ENCODE data around the gene TXNDC17. TPM values are rescaled to one million over a fixed set of nuclear protein-coding genes. Genes with fewer than 3 reads are reported as not detected.

The TXNDC17 gene
- total and polyA plus RNA-seq, 7 donors = 27.5 to 159 (median 41.1) TPM

- Histone ChIP-seq H3K27me3 (ENCODE audit: insufficient read depth in 3 of 3, low read length in 2 of 3) (peaks cover 0 to 40% (median 4%) of the 10 kb centered on the region in 3 donors), H3K36me3 (ENCODE audit: insufficient read depth in 1 of 2, low read depth in 1 of 2) (no peaks in the 10 kb centered on the region), H3K4me3 (no peak overlapping the region), H3K27ac (no peak overlapping the region), H3K4me1 (no peaks in the 10 kb centered on the region), H3K9me3 (no peaks in the 10 kb centered on the region)
- no peak for TF ChIP-seq CTCF (IDR thresholded peaks at IDR 0.05)
- 75 to 81% (median 76%) methylated on average over 4 of the region's 4 CpGs for WGBS, 3 donors
- ATAC-seq = no peak
- intact Hi-C loops (cut with DNase I) = no loop called here
- no peak for DNase-seq
Measured at GRCh38 chr17:6682339-6682738, 41.5 kb downstream of the TXNDC17 start.

- Histone ChIP-seq H3K36me3 (ENCODE audit: insufficient read depth in 1 of 2, low read depth in 1 of 2) (no peaks in the 10 kb centered on the region), H3K4me1 (no peaks in the 10 kb centered on the region), H3K4me3 (no peak overlapping the region), H3K27ac (no peak overlapping the region), H3K9me3 (no peaks in the 10 kb centered on the region), H3K27me3 (ENCODE audit: insufficient read depth in 3 of 3, low read length in 2 of 3) (peaks cover 0 to 37% (median 4%) of the 10 kb centered on the region in 3 donors)
- TF ChIP-seq CTCF (IDR thresholded peaks at IDR 0.05) = no peak
- intact Hi-C loops (cut with DNase I) = no loop called here
- no peak for DNase-seq
- 91 to 92% (median 91%) methylated on average over 3 of the region's 3 CpGs for WGBS, 3 donors
- no peak for ATAC-seq
Measured at GRCh38 chr17:6683081-6683684, 42.3 kb downstream of the TXNDC17 start.

GRCh38 chr17:6683730-6684459 is 43.0 kb downstream of the TXNDC17 start:
- Histone ChIP-seq H3K4me3 (no peak overlapping the region), H3K9me3 (no peaks in the 10 kb centered on the region), H3K36me3 (ENCODE audit: insufficient read depth in 1 of 2, low read depth in 1 of 2) (no peaks in the 10 kb centered on the region), H3K27me3 (ENCODE audit: insufficient read depth in 3 of 3, low read length in 2 of 3) (peaks cover 0 to 33% (median 2%) of the 10 kb centered on the region in 3 donors), H3K27ac (no peak overlapping the region), H3K4me1 (no peaks in the 10 kb centered on the region)
- intact Hi-C loops (cut with DNase I) = no loop called here
- no peak for ATAC-seq
- no peak for DNase-seq
- 81 to 89% (median 88%) methylated on average over 3 of the region's 3 CpGs for WGBS, 3 donors
- TF ChIP-seq CTCF (IDR thresholded peaks at IDR 0.05) = no peak

- H3K36me3 ChIP-seq (ENCODE audit: insufficient read depth in 1 of 2, low read depth in 1 of 2) = no peaks in the 10 kb centered on the region
- H3K27ac ChIP-seq = no peak overlapping the region
- no peaks in the 10 kb centered on the region for H3K9me3 ChIP-seq
- H3K4me3 ChIP-seq = no peak overlapping the region
- no peaks in the 10 kb centered on the region for H3K4me1 ChIP-seq
- intact Hi-C loops (cut with DNase I) = no loop called here
- DNase-seq (no peak), ATAC-seq (no peak)
- peaks cover 0 to 32% (median under 1%) of the 10 kb centered on the region in 3 donors for H3K27me3 ChIP-seq (ENCODE audit: insufficient read depth in 3 of 3, low read length in 2 of 3)
- TF ChIP-seq CTCF (IDR thresholded peaks at IDR 0.05) = no peak
- WGBS, 3 donors = 67 to 76% (median 68%) methylated on average over 7 of the region's 7 CpGs
Measured at GRCh38 chr17:6684460-6684783, 43.6 kb downstream of the TXNDC17 start.

Measured in psoas muscle (tissue), 8 donors.